Skeletal muscle satellite cell (primary cell): ENCODE data around the gene A1BG. TPM values are rescaled to one million over a fixed set of nuclear protein-coding genes. Genes with fewer than 3 reads are reported as not detected.

ENCODE experiments used
- H3K27me3 ChIP-seq: 2 replicates; pipeline ENCODE4 v1.7.0; 2013; ENCODE audit warnings: low read length; ENCODE audit not compliant: control insufficient read depth, insufficient read depth
- H3K36me3 ChIP-seq: 2 replicates; pipeline ENCODE4 v1.7.0; 2013; ENCODE audit warnings: mild to moderate bottlenecking, control low read depth, low read length; ENCODE audit not compliant: insufficient read depth
- H3K4me1 ChIP-seq: 2 replicates; pipeline ENCODE4 v1.7.0; 2013; ENCODE audit warnings: low read length; ENCODE audit not compliant: control insufficient read depth, insufficient read depth
- H3K4me2 ChIP-seq: 2 replicates; pipeline ENCODE4 v1.7.0; 2013; ENCODE audit warnings: mild to moderate bottlenecking, low read length
- H3K4me3 ChIP-seq: 2 replicates; pipeline ENCODE4 v1.7.0; 2013; ENCODE audit warnings: low read length
- H3K9ac ChIP-seq: 2 replicates; pipeline ENCODE4 v1.7.0; 2013; ENCODE audit warnings: mild to moderate bottlenecking, low read depth, low read length, moderate library complexity
- H3K9me3 ChIP-seq: replicated peaks from 2 replicates; pipeline ENCODE4 v1.7.0; 2013; ENCODE audit warnings: mild to moderate bottlenecking, control low read depth, low read length
- total RNA-seq: library from RNA; depleted of rRNA; stranded (reverse); fragments of >200 nt; gene quantifications from 2 replicates; pipeline ENCODE4 v1.2.3, GENCODE V29; 2012; rRNA removed

The A1BG gene
- total RNA-seq, result 10.5 and 13.9 TPM in 2 replicates

- Histone ChIP-seq H3K27me3 (no peaks in the 10 kb centered on the region), H3K4me2 (no peak within 1 kb of the TSS), H3K9ac (no peak within 1 kb of the TSS), H3K4me1 (peaks cover 11% of the 10 kb centered on the region), H3K9me3 (no peaks in the 10 kb centered on the region), H3K36me3 (peaks cover 8% of the 10 kb centered on the region), H3K4me3 (no peak within 1 kb of the TSS)
Measured at GRCh38 chr19:58352760-58353671, at the start of gene A1BG. TSS of gene A1BG (minus strand) at chr19:58353492. CDS start at chr19:58353437, 55 bp downstream.

DNA sequence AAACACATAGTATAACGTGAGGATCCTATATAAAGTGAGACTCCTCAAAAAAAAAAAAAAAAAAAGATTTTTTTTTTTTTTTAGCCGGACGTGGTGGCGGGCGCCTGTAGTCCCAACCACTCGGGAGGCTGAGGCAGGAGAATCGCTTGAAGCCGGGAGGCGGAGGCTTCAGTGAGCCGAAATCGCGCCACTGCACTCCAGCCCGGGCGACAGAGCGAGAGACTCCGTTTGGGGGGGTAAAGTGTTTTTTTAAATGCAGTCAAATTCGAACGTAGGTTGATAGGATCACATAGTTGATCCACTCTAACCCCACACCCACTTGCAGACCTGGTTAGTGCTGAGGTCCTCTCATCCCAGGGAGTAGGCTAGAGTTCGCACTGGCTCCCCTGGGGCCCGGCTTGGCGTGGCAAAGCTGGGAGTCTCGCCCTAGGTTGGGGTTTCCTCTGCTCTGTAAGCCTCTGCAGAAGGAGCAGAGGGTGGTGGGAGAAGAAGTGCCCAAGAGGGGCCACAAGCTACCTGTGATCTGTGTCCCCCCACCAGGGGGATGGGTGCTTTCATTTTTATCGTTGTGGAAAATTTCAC, 48.6 kb upstream of the A1BG start:
- Histone ChIP-seq H3K36me3 (no peaks in the 10 kb centered on the region), H3K9ac (peak overlapping the region; percentile 64), H3K4me3 (peak overlapping the region; percentile 78), H3K9me3 (no peaks in the 10 kb centered on the region), H3K4me2 (peak overlapping the region; percentile 88), H3K27me3 (no peaks in the 10 kb centered on the region), H3K4me1 (peaks cover 14% of the 10 kb centered on the region)

- H3K4me1 ChIP-seq, result peaks cover 14% of the 10 kb centered on the region
- H3K9ac ChIP-seq, result peak overlapping the region; percentile 75
- H3K36me3 ChIP-seq, result no peaks in the 10 kb centered on the region
- peak overlapping the region; percentile 82 for H3K4me3 ChIP-seq
- H3K4me2 ChIP-seq, result peak overlapping the region; percentile 98
- H3K9me3 ChIP-seq, result no peaks in the 10 kb centered on the region
- H3K27me3 ChIP-seq, result no peaks in the 10 kb centered on the region
Measured at GRCh38 chr19:58400916-58401839, 47.9 kb upstream of the A1BG start.

DNA sequence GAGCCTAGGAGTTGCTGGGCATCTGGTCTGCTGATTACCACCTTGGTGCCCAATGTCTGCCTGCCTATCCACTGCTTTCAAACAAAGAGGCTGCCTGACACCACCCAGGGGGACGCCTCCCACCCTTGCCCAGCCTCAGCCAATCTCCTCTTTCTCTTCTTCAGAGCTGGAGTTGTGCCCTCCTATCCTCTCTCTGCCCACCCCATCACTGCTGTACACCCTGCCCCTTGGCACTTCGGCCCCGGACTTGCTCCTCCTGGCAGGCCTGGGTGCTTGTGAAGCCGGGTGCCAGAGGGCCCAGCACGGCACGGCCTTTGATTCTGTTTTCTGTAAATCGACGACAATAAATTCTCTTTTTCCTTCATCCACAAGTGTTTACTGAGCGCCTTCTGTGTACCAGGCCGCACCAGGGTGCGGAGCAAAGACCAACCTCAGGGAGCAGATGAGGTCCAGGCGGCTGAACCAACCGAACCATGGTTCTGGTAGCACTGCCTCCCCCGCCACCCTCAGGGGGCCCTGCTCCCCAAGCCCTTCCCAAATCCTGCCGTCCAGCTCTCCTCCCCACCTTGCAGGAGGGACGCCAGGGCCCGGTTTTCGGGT, 47.1 kb upstream of the A1BG start:
- no peaks in the 10 kb centered on the region for H3K36me3 ChIP-seq
- no peaks in the 10 kb centered on the region for H3K9me3 ChIP-seq
- H3K4me1 ChIP-seq, result peaks cover 17% of the 10 kb centered on the region
- peak overlapping the region; percentile 98 for H3K4me2 ChIP-seq
- no peaks in the 10 kb centered on the region for H3K27me3 ChIP-seq
- peak overlapping the region; percentile 75 for H3K9ac ChIP-seq
- peak overlapping the region; percentile 82 for H3K4me3 ChIP-seq

DNA sequence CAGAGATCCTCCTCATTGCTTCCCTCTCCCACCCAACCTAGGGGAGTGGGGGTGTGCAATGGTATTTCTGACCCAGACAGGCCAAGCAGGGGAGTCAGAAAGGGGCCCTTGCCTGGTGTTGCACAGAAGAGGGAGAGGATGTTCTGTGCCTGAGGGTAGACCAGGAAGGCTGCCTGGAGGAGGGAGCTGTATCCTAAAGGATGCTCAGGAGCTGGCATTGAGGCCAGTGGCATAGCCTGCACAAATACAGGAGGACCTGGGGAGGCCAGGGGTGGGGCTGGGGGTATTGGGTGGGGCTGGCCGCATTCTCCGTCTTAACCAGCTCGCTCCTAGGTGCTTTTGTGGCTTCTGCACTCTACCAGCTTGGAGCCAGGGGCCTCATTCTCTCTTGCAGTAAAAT, 46.6 kb upstream of the A1BG start:
- peaks cover 5% of the 10 kb centered on the region for H3K36me3 ChIP-seq
- peak overlapping the region; percentile 98 for H3K4me2 ChIP-seq
- H3K4me3 ChIP-seq, result no peak overlapping the region
- no peak overlapping the region for H3K9ac ChIP-seq
- H3K4me1 ChIP-seq, result peaks cover 17% of the 10 kb centered on the region
- H3K9me3 ChIP-seq, result no peaks in the 10 kb centered on the region
- H3K27me3 ChIP-seq, result no peaks in the 10 kb centered on the region

DNA sequence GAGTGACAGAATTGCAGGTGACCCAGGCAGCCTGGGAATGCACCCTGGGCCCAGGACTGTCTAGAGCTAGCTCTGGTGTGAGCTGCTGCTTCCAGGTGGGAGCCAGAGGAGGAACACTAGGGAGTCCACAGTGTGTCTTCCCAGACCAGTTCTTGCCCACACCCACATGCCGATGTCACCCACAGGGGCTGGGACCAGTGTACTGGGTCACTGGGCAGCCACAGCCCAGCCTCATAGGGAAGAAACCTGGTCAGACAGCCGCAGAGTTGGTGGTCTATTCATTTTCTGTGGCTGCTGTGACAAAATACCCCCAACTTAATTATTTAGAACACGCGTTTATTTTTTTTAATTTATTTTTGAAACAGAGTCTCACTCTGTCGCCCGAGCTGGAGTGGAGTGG, 45.3 kb upstream of the A1BG start:
- Histone ChIP-seq H3K4me3 (no peak overlapping the region), H3K27me3 (no peaks in the 10 kb centered on the region), H3K4me2 (no peak overlapping the region), H3K9ac (no peak overlapping the region), H3K9me3 (no peaks in the 10 kb centered on the region), H3K36me3 (peaks cover 18% of the 10 kb centered on the region), H3K4me1 (peaks cover 17% of the 10 kb centered on the region)

DNA sequence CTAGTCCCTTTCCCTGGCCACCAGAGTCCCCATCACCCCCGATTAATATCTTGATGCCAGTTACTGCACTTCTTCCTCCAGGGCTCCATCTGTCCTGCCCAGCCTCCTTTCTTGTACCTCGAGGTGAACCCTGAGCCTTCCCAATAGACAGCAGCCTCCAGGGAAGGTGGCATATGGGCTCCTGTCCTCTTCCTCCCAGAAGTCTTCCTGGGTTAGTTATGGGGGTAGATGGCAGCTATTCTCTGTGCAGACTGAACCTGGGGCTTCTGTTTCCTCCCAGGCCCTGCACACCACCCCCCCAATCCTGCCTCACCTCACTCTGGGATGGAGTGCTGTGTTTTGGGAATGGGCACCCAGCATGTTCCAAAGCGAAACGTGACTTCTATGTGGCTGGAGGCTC, 44.8 kb upstream of the A1BG start:
- no peak overlapping the region for H3K4me3 ChIP-seq
- peaks cover 23% of the 10 kb centered on the region for H3K36me3 ChIP-seq

DNA sequence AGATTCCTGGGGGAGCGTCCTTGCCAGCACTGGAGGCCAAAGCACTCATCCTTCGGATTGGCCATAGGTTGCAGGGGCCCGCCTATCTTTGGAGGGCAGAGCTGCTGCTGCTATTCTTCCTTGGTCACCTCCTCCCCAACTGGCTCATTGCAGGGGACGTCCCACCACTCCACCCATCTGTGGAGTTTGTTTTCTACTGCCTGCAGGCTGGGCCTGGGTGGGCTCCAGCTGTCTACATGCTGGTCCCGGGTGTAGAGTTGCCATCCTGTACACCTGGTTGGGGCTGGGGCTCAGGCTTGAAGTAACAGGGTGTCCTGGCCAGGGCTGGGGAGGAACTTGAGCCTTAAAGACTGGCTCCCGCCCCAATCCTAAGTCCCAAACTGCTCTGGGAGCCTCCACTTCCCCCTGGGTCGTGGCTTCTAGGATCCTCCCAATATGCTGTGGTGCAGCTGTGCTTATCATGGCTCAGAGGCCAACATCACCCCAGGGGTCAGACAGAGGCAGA, 44.3 kb upstream of the A1BG start:
- H3K4me2 ChIP-seq, result no peak overlapping the region
- H3K9ac ChIP-seq, result no peak overlapping the region
- H3K27me3 ChIP-seq, result no peaks in the 10 kb centered on the region
- H3K9me3 ChIP-seq, result no peaks in the 10 kb centered on the region
- H3K4me3 ChIP-seq, result no peak overlapping the region
- H3K36me3 ChIP-seq, result peaks cover 28% of the 10 kb centered on the region
- peaks cover 17% of the 10 kb centered on the region for H3K4me1 ChIP-seq

More for the DNA sequence above, 44.8 kb upstream of the A1BG start:
- Histone ChIP-seq H3K9me3 (no peaks in the 10 kb centered on the region), H3K4me2 (no peak overlapping the region), H3K9ac (no peak overlapping the region), H3K4me1 (peaks cover 17% of the 10 kb centered on the region), H3K27me3 (no peaks in the 10 kb centered on the region)

DNA sequence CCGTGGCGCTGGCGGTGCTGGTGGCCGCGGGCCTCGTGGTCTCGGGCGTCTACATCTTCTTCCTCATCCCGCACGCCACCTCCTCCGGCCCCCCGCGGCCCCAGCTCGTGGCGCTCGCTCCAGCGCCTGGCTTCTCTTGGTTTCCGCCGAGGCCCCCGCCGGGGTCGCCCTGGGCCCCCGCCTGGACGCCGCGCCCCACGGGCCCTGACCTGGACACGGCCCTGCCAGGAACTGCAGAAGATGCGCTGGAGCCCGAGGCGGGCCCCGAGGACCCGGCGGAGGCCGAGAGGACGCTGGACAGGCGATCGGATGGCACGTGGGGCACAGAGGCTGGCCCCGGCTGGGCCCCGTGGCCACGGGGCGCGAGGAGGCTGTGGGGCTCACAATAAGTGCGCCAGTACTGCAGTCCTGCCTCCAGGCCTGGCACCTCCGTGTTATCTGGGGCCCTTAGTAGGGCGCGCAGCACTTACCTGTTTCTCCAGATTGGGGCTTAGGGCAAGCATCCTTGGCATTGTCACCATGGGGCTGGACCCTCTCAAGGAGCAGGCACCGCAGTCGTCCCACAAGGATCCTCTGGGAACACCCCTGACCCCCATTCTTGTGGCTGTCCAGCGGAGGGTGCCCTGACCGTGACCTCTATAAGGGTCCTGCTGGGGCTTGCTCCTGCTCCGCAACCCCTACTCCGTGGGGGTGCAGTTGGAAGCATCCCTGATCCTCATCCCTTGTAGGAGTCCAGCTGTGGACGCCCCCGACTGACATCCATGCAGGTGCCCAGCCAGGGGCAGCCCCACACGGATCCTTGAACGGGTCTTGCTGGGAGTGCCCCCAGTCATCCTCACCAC, 43.6 kb upstream of the A1BG start:
- H3K4me3 ChIP-seq, result no peak overlapping the region
- H3K9me3 ChIP-seq, result no peaks in the 10 kb centered on the region
- peaks cover 33% of the 10 kb centered on the region for H3K36me3 ChIP-seq
- no peak overlapping the region for H3K4me2 ChIP-seq
- H3K4me1 ChIP-seq, result peaks cover 13% of the 10 kb centered on the region
- no peaks in the 10 kb centered on the region for H3K27me3 ChIP-seq
- no peak overlapping the region for H3K9ac ChIP-seq

DNA sequence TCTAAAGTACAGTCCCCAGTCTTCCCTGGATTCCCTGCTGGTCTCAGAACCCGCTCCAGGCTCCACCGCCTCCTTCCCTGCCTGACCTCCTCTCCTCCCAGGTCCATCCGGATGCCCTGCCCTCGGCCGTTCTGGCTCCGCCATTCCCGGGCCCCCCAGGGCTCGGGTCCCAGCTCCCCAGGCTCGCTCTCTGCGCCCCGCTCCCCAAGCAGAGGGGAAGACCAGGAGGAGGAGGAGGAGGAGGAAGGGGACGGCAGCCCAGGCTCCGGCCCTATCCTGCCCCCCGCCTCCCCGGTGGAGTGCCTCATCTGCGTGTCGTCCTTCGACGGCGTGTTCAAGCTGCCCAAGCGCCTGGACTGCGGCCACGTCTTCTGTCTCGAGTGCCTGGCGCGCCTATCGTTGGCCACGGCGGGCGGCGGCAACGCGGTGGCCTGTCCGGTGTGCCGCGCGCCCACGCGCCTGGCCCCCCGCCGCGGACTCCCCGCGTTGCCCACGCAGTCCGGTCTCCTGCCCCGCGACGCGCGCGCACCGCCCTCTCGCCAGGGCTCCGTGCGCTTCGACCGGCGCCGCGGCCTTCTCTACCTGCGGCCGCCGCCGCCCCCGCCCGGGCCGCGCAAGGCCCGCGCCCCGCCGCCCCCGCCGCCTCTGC, 42.8 kb upstream of the A1BG start:
- H3K9me3 ChIP-seq, result no peaks in the 10 kb centered on the region
- H3K36me3 ChIP-seq, result peaks cover 39% of the 10 kb centered on the region
- no peaks in the 10 kb centered on the region for H3K27me3 ChIP-seq
- H3K4me2 ChIP-seq, result peak overlapping the region; percentile 25
- no peak overlapping the region for H3K9ac ChIP-seq
- H3K4me1 ChIP-seq, result peaks cover 13% of the 10 kb centered on the region
- H3K4me3 ChIP-seq, result no peak overlapping the region
